Chondrocyte (in vitro differentiated cells): Measurements from ENCODE around the gene COL6A1. TPM values are rescaled to one million over a fixed set of nuclear protein-coding genes. Genes with fewer than 3 reads are reported as not detected.

Experiments used
- DNase-seq: peaks from one replicate; pipeline ENCODE4 v3.0.0; 2021; ENCODE audit warnings: mixed read lengths, low spot score
- H3K27ac Mint-ChIP-seq: one replicate; pipeline ENCODE4 v1.8.0; 2021; ENCODE audit warnings: mild to moderate bottlenecking, moderate library complexity, mixed read lengths; ENCODE audit not compliant: unreplicated experiment
- H3K27me3 Mint-ChIP-seq: 2 replicates; pipeline ENCODE4 v1.8.0; 2021; ENCODE audit warnings: low read depth, mixed read lengths
- H3K36me3 Mint-ChIP-seq: 2 replicates; pipeline ENCODE4 v1.8.0; 2021; ENCODE audit warnings: low read depth, mixed read lengths
- H3K4me1 Mint-ChIP-seq: 2 replicates; pipeline ENCODE4 v1.8.0; 2021; ENCODE audit warnings: low read depth, mild to moderate bottlenecking, mixed read lengths
- H3K4me3 Mint-ChIP-seq: one replicate; pipeline ENCODE4 v1.8.0; 2021; ENCODE audit warnings: mild to moderate bottlenecking, moderate library complexity, mixed read lengths; ENCODE audit not compliant: unreplicated experiment
- H3K9me3 Mint-ChIP-seq: 2 replicates; pipeline ENCODE4 v1.8.0; 2021; ENCODE audit warnings: low read depth, mixed read lengths
- total RNA-seq: library from RNA; stranded (reverse); gene quantifications from 3 replicates; pipeline ENCODE4 v1.2.1, GENCODE V29; 2021
- TF ChIP-seq, protein P1 (sequence below): fragments of 200-600 bp; sonication (generic); IDR thresholded peaks from 2 replicates; pipeline ENCODE4 v1.5.0; 2021; ENCODE audit warnings: antibody characterized with exemption, mild to moderate bottlenecking, moderate library complexity

The COL6A1 gene
- total RNA-seq, 1 donor from 2014 or later: 1,052 TPM

DNA sequence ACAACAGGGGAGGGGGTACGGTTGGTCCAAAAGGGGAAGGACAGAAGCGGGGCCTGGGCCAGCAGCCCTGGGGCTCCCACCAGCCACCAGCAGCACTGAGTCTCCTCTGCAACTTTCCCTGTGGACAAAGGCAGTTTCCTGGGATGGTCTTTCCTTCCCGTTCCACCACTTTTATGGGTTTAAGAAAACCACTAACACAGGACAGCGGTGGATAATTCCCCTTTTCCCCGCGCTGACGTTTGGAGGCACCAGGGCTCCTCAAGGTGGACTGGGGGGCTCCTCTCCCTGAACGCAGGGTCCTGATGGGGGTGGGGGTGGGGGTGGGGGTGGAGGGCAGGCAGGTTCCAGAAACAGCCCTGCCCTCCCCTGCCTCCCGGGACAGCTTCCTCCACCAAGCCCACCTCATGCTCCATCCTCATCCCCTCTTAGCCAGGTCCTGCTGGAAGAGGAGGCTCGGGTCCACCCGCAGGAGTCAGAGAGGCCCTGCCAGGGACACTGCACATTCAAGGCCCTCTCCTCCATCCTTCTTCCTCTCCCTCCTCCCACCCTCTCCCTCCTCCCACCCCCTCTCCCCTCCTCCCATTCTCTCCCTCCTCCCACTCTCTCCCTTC lies 4.8 kb upstream of the COL6A1 start:
- DNase-seq: no peak
- no peaks in the 10 kb centered on the region for H3K36me3 Mint-ChIP-seq
- no peak overlapping the region for H3K4me3 Mint-ChIP-seq
- no peaks in the 10 kb centered on the region for H3K27me3 Mint-ChIP-seq
- TF ChIP-seq, protein P1, sequence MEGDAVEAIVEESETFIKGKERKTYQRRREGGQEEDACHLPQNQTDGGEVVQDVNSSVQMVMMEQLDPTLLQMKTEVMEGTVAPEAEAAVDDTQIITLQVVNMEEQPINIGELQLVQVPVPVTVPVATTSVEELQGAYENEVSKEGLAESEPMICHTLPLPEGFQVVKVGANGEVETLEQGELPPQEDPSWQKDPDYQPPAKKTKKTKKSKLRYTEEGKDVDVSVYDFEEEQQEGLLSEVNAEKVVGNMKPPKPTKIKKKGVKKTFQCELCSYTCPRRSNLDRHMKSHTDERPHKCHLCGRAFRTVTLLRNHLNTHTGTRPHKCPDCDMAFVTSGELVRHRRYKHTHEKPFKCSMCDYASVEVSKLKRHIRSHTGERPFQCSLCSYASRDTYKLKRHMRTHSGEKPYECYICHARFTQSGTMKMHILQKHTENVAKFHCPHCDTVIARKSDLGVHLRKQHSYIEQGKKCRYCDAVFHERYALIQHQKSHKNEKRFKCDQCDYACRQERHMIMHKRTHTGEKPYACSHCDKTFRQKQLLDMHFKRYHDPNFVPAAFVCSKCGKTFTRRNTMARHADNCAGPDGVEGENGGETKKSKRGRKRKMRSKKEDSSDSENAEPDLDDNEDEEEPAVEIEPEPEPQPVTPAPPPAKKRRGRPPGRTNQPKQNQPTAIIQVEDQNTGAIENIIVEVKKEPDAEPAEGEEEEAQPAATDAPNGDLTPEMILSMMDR: no peak
- no peaks in the 10 kb centered on the region for H3K9me3 Mint-ChIP-seq
- H3K27ac Mint-ChIP-seq: no peak overlapping the region
- peaks cover 51% of the 10 kb centered on the region for H3K4me1 Mint-ChIP-seq

DNA sequence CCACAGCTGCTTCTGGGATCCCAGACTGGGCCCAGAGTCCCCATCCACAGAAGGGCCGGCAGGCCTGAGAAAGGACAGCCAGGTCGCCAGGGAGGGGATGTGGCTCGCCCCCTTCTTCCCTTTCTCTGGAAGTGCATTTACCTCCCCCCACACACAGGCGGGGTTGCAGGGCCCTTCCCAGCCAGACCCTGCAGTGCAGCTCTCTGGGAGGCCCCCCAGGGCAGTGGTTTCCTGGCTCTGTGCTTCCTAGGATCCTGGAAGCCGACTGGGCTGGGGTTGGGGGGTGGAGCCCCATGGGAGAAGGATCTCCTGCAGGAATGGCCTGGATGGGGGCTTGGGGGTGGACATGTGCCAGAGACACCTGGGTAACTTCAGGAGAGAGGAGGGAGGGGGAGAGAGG lies 4.2 kb upstream of the COL6A1 start:
- no peaks in the 10 kb centered on the region for H3K27me3 Mint-ChIP-seq
- no peak overlapping the region for H3K4me3 Mint-ChIP-seq
- TF ChIP-seq, protein P1: no peak
- no peak for DNase-seq
- H3K36me3 Mint-ChIP-seq: no peaks in the 10 kb centered on the region
- no peaks in the 10 kb centered on the region for H3K9me3 Mint-ChIP-seq
- H3K4me1 Mint-ChIP-seq: peaks cover 45% of the 10 kb centered on the region
- no peak overlapping the region for H3K27ac Mint-ChIP-seq

DNA sequence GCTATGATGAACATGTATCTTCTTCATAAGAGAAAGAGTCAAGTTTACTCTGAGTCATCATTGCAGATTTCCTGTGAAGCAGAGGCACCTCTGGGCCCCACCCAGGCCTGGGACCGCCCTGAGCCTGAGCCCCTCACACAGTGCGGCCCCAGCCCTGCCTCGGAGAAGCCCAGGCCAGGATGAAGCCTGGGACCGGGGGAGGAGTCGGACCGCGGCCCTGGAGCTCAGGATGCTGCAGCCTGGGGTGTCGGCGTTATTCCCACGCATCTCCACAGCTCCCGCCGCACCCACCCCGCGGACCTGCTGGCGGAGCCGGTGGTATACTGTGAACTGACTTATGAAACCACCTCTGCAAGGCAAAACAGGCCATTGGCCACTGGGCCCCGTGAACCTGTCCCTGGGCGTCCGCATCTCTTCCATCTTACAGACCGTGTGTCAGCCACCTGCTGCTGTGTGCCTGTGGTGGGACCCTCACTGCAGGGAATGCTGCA lies 2.4 kb upstream of the COL6A1 start:
- H3K27me3 Mint-ChIP-seq: no peaks in the 10 kb centered on the region
- TF ChIP-seq, protein P1: no peak
- H3K9me3 Mint-ChIP-seq: no peaks in the 10 kb centered on the region
- no peak overlapping the region for H3K4me3 Mint-ChIP-seq
- DNase-seq: no peak
- no peaks in the 10 kb centered on the region for H3K36me3 Mint-ChIP-seq
- H3K4me1 Mint-ChIP-seq: peaks cover 42% of the 10 kb centered on the region
- peak overlapping the region; percentile 86 for H3K27ac Mint-ChIP-seq

DNA sequence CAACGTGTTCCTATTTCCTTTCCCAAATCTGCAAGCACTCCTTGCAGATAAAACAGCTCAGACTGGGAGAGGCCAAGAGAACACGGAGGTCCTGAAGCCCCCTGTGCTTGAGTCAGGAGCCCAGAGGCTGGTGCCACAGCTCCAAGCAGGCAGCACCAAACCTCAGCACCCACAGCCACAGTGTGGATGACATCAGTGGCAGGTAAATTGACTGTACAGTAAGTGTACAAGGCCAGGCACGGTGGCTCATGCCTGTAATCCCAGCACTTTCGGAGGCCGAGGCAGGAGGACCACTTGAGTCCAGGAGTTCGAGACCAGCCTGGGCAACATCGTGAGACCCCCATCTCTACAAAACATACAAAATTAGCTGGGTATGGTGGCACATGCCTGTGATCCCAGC lies 1.9 kb upstream of the COL6A1 start:
- H3K27ac Mint-ChIP-seq: no peak overlapping the region
- H3K4me3 Mint-ChIP-seq: no peak overlapping the region

DNA sequence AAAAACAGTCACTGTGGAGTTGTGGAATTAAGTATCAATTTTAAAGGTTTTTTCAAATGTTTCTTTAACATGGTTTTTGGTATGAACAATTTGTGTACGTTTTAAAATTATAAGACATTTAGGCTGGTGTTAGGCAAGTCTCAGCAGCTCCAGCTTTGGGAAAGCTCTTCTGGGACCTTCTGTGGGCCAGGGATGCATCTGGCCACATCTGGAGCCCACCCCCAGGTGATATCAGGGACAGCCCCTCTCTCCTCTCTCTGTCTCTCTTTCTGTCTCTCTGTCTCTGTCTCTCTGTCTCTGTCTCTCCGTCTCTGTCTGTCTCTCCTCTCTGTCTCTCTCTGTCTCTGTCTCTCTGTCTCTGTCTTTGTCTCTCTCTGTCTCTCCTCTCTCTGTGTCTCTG lies 1.3 kb upstream of the COL6A1 start:
- TF ChIP-seq, protein P1: no peak
- peaks cover 42% of the 10 kb centered on the region for H3K4me1 Mint-ChIP-seq
- DNase-seq: no peak
- peaks cover 10% of the 10 kb centered on the region for H3K36me3 Mint-ChIP-seq
- H3K9me3 Mint-ChIP-seq: no peaks in the 10 kb centered on the region
- no peaks in the 10 kb centered on the region for H3K27me3 Mint-ChIP-seq
- H3K4me3 Mint-ChIP-seq: no peak overlapping the region
- H3K27ac Mint-ChIP-seq: no peak overlapping the region

More for the DNA sequence above, 1.9 kb upstream of the COL6A1 start:
- Mint-ChIP-seq H3K36me3 (peaks cover 4% of the 10 kb centered on the region), H3K4me1 (peaks cover 42% of the 10 kb centered on the region), H3K9me3 (no peaks in the 10 kb centered on the region), H3K27me3 (no peaks in the 10 kb centered on the region)
- DNase-seq: no peak
- TF ChIP-seq, protein P1: no peak
